Measurements from ENCODE around the gene KCTD6.

Gene KCTD6

GRCh38 chr3:58535531-58536500, 43.9 kb downstream of the KCTD6 start:
- no peak for DNase-seq (ENCODE audit: low spot score)
- in situ Hi-C loops (cut with MboI; ENCODE audit: low sequenced_read_pairs, unreplicated experiment) = loop anchor here (10.0 kb wide), 2 partner anchors 211 to 351 kb away; no protein-coding TSS in a partner anchor
- TF ChIP-seq CTCF (IDR thresholded peaks at IDR 0.05; ENCODE audit: borderline replicate concordance, control extremely low read depth, extremely low read depth, insufficient read depth, missing control alignments) = no peak

GRCh38 chr3:58536501-58537411, 44.9 kb downstream of the KCTD6 start, which contains the start of gene ACOX2:
Gene ACOX2, minus strand, starts transcription at chr3:58537190. Its CDS starts 2,084 bp downstream, at chr3:58535106.
- in situ Hi-C loops (cut with MboI; ENCODE audit: low sequenced_read_pairs, unreplicated experiment) = loop anchor here (10.0 kb wide), 2 partner anchors 212 to 352 kb away; no protein-coding TSS in a partner anchor
- DNase-seq (ENCODE audit: low spot score) = peak; percentile 8
- no peak for TF ChIP-seq CTCF (IDR thresholded peaks at IDR 0.05; ENCODE audit: borderline replicate concordance, control extremely low read depth, extremely low read depth, insufficient read depth, missing control alignments)

GRCh38 chr3:58537412-58538301, 45.8 kb downstream of the KCTD6 start:
- in situ Hi-C loops (cut with MboI; ENCODE audit: low sequenced_read_pairs, unreplicated experiment) = loop anchor here (10.0 kb wide), 2 partner anchors 213 to 353 kb away; no protein-coding TSS in a partner anchor
- TF ChIP-seq CTCF (IDR thresholded peaks at IDR 0.05; ENCODE audit: borderline replicate concordance, control extremely low read depth, extremely low read depth, insufficient read depth, missing control alignments) = no peak
- no peak for DNase-seq (ENCODE audit: low spot score)

GRCh38 chr3:58539626-58540025, 47.7 kb downstream of the KCTD6 start:
- no peak for TF ChIP-seq CTCF (IDR thresholded peaks at IDR 0.05; ENCODE audit: borderline replicate concordance, control extremely low read depth, extremely low read depth, insufficient read depth, missing control alignments)
- in situ Hi-C loops (cut with MboI; ENCODE audit: low sequenced_read_pairs, unreplicated experiment) = loop anchor here (10.0 kb wide), 2 partner anchors 215 to 355 kb away; no protein-coding TSS in a partner anchor

GRCh38 chr3:58540176-58540858, 48.4 kb downstream of the KCTD6 start:
- in situ Hi-C loops (cut with MboI; ENCODE audit: low sequenced_read_pairs, unreplicated experiment) = no loop called here
- TF ChIP-seq CTCF (IDR thresholded peaks at IDR 0.05; ENCODE audit: borderline replicate concordance, control extremely low read depth, extremely low read depth, insufficient read depth, missing control alignments) = no peak

More at GRCh38 chr3:58539626-58540025, 47.7 kb downstream of the KCTD6 start:
- no peak for DNase-seq (ENCODE audit: low spot score)

More at GRCh38 chr3:58540176-58540858, 48.4 kb downstream of the KCTD6 start:
- no peak for DNase-seq (ENCODE audit: low spot score)

Measured in GM13976 (cell line).